Measurements from ENCODE around the gene MFSD11. TPM values are rescaled to one million over a fixed set of nuclear protein-coding genes. Genes with fewer than 3 reads are reported as not detected.

The MFSD11 gene
- total RNA-seq, 2 experiments from 2014 or later: 55.1 to 63.1 TPM

DNA sequence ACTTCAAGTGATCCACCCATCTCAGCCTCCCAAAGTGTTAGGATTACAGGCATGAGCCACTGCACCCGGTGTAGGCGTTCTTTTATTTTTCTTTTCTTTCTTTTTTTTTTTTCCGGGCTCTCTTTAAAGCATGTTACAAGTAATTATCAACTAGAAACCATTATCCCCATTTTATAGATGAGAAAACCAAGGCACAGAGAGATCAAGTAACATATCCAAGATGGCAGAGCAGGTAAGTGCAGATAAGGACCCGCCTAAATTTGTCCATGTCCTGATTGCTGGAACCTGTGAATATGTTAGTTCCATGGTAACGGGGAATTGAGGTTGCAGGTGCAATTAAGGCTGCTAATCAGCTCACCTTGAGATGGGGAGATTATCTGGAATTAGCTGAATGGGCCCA lies 54.4 kb downstream of the MFSD11 start:
- intact Hi-C loops (cut with micrococcal nuclease; ENCODE audit: unreplicated experiment): loop anchor here (5.0 kb wide), 1 partner anchor 275 kb away; no protein-coding TSS in a partner anchor
- POLR2A ChIA-PET: interaction anchor here (0.6 to 1.2 kb wide), 6 partner anchors 9 to 115 kb away, joined by 4 to 6 read pairs (median 4); no protein-coding TSS in a partner anchor
- H3K4me3 ChIP-seq (ENCODE audit: low read depth, low read length, poor library complexity, severe bottlenecking): no peak overlapping the region
- H3K9me3 ChIP-seq (ENCODE audit: low read length): peaks cover 6% of the 10 kb centered on the region; the same call in 1 of the 2 replicates
- H3K27ac ChIP-seq (ENCODE audit: low read depth, low read length, poor library complexity, severe bottlenecking): peak overlapping the region; percentile 95
- H2AFZ ChIP-seq (ENCODE audit: low read length): no peak overlapping the region
- BruUV-seq (replicated peaks): TSS peak; percentile 59
- peaks cover 60% of the 10 kb centered on the region for H3K4me1 ChIP-seq (ENCODE audit: insufficient read depth, low read length, poor library complexity, severe bottlenecking)
- DNase-seq (ENCODE audit: low spot score): no peak
- no peaks in the 10 kb centered on the region for H4K20me1 ChIP-seq (ENCODE audit: insufficient read depth, low read length)
- peak overlapping the region; percentile 77; the same call in 1 of the 2 replicates for H3K4me2 ChIP-seq (ENCODE audit: low read length)
- H3K79me2 ChIP-seq (ENCODE audit: insufficient read depth, low read depth, low read length): no peaks in the 10 kb centered on the region
- no peaks in the 10 kb centered on the region for H3K9me2 ChIP-seq (ENCODE audit: insufficient read depth, low read length)
- TF ChIP-seq, protein P1, sequence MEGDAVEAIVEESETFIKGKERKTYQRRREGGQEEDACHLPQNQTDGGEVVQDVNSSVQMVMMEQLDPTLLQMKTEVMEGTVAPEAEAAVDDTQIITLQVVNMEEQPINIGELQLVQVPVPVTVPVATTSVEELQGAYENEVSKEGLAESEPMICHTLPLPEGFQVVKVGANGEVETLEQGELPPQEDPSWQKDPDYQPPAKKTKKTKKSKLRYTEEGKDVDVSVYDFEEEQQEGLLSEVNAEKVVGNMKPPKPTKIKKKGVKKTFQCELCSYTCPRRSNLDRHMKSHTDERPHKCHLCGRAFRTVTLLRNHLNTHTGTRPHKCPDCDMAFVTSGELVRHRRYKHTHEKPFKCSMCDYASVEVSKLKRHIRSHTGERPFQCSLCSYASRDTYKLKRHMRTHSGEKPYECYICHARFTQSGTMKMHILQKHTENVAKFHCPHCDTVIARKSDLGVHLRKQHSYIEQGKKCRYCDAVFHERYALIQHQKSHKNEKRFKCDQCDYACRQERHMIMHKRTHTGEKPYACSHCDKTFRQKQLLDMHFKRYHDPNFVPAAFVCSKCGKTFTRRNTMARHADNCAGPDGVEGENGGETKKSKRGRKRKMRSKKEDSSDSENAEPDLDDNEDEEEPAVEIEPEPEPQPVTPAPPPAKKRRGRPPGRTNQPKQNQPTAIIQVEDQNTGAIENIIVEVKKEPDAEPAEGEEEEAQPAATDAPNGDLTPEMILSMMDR (conservative IDR thresholded peaks at IDR 0.05; ENCODE audit: low read length): no peak
- H3K36me3 ChIP-seq (ENCODE audit: insufficient read depth, low read length): peaks cover 12% of the 10 kb centered on the region
- CTCF ChIA-PET (ENCODE audit: unreplicated experiment): no interaction called here

DNA sequence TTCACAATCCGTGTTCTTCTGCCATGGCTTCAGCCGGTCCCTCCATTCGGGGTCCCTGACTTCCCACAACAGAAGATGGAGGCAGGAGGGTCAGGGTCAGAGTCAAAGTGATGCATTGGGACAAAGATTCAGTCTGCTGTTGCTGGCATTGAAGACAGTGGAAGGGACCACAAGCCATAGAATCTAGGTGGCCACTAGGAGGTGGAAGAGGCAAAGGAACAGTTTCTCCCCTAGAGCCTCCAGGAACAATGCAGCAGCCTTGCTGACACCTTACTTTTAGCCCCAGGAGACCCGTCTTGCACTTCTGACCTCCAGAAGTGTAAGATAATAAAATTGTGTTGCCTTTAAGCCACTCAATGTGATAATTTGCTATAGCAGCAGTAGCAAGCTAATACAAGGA lies 55.9 kb downstream of the MFSD11 start:
- Histone ChIP-seq H2AFZ (ENCODE audit: low read length) (no peak overlapping the region), H3K4me2 (ENCODE audit: low read length) (no peak overlapping the region), H3K4me3 (ENCODE audit: low read depth, low read length, poor library complexity, severe bottlenecking) (no peak overlapping the region), H3K9me3 (ENCODE audit: low read length) (peaks cover 6% of the 10 kb centered on the region; the same call in 1 of the 2 replicates), H3K9me2 (ENCODE audit: insufficient read depth, low read length) (no peaks in the 10 kb centered on the region), H4K20me1 (ENCODE audit: insufficient read depth, low read length) (no peaks in the 10 kb centered on the region), H3K4me1 (ENCODE audit: insufficient read depth, low read length, poor library complexity, severe bottlenecking) (peaks cover 50% of the 10 kb centered on the region), H3K79me2 (ENCODE audit: insufficient read depth, low read depth, low read length) (no peaks in the 10 kb centered on the region), H3K36me3 (ENCODE audit: insufficient read depth, low read length) (peaks cover 12% of the 10 kb centered on the region), H3K27ac (ENCODE audit: low read depth, low read length, poor library complexity, severe bottlenecking) (no peak overlapping the region)
- ChIA-PET CTCF (ENCODE audit: unreplicated experiment) (no interaction called here), POLR2A (interaction anchor here (0.7 kb wide), 1 partner anchor 12 kb away, joined by 7 read pairs; no protein-coding TSS in a partner anchor)
- DNase-seq (ENCODE audit: low spot score): peak; percentile 77
- intact Hi-C loops (cut with micrococcal nuclease; ENCODE audit: unreplicated experiment): loop anchor here (5.0 kb wide), 1 partner anchor 274 kb away; no protein-coding TSS in a partner anchor
- no peak for TF ChIP-seq EZH2phosphoT487 (IDR thresholded peaks at IDR 0.05; ENCODE audit: borderline replicate concordance, low read depth, low read length)
- TF ChIP-seq, protein P1 (conservative IDR thresholded peaks at IDR 0.05; ENCODE audit: low read length): peak; percentile 80
- no TSS peak for BruUV-seq (replicated peaks)

DNA sequence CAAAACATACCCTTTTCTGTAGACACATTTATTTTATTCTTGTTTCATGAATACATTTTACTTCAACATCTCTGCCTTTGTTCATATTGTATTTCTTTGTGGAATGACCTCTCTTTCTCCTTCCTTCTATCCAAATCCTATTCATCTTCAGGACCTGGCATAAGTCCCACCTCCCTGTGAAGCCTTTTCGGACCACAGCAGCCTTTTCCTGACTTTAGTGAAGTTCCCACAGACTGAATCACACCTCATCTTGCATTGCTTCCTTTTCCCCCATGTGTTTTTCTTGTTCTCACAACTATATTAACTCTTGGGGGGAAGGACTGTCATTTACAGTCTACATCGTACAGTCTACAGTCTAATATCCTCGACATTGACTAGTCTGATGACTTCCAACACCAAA lies 58.2 kb downstream of the MFSD11 start:
- Histone ChIP-seq H3K9me3 (ENCODE audit: low read length) (peaks cover 6% of the 10 kb centered on the region; the same call in 1 of the 2 replicates), H3K9me2 (ENCODE audit: insufficient read depth, low read length) (no peaks in the 10 kb centered on the region), H3K36me3 (ENCODE audit: insufficient read depth, low read length) (peaks cover 7% of the 10 kb centered on the region), H3K27ac (ENCODE audit: low read depth, low read length, poor library complexity, severe bottlenecking) (no peak overlapping the region), H3K4me1 (ENCODE audit: insufficient read depth, low read length, poor library complexity, severe bottlenecking) (peaks cover 39% of the 10 kb centered on the region), H2AFZ (ENCODE audit: low read length) (no peak overlapping the region), H4K20me1 (ENCODE audit: insufficient read depth, low read length) (no peaks in the 10 kb centered on the region), H3K79me2 (ENCODE audit: insufficient read depth, low read depth, low read length) (no peaks in the 10 kb centered on the region), H3K4me2 (ENCODE audit: low read length) (no peak overlapping the region), H3K4me3 (ENCODE audit: low read depth, low read length, poor library complexity, severe bottlenecking) (no peak overlapping the region)
- ChIA-PET POLR2A (no interaction called here), CTCF (ENCODE audit: unreplicated experiment) (no interaction called here)
- intact Hi-C loops (cut with micrococcal nuclease; ENCODE audit: unreplicated experiment): no loop called here
- TF ChIP-seq EZH2phosphoT487 (IDR thresholded peaks at IDR 0.05; ENCODE audit: borderline replicate concordance, low read depth, low read length): no peak
- TF ChIP-seq, protein P1 (conservative IDR thresholded peaks at IDR 0.05; ENCODE audit: low read length): no peak
- BruUV-seq (replicated peaks): no TSS peak
- no peak for DNase-seq (ENCODE audit: low spot score)
